Astrocyte of the hippocampus (primary cell): Measurements from ENCODE around the gene METTL8.
"Not testable (repeated sequence)": the region's sequence is repeated elsewhere in the genome, so short reads cannot be mapped to it uniquely, and the experiment has no call there.

ENCODE experiments used
- DNase-seq: peaks from one replicate; pipeline ENCODE4 v3.0.0; 2011; ENCODE audit warnings: low read depth, low spot score

METTL8 gene

DNA sequence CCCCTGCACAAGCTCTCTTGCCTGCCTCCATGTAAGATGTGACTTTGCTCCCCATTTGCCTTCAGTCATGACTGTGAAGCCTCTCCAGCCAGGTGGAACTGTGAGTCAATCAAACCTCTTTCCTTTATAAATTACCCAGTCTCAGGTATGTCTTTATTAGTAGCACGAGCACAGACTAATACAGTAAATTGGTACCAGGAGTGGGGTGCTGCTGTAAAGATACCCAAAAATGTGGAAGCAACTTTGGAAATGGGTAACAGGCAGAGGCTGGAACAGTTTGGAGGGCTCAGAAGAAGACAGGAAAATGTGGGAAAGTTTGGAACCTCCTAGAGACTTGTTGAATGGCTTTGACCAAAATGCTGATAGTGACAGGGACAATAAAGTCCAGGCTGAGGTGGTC lies 122.2 kb downstream of the METTL8 start:
- DNase-seq = not testable (repeated sequence)

DNA sequence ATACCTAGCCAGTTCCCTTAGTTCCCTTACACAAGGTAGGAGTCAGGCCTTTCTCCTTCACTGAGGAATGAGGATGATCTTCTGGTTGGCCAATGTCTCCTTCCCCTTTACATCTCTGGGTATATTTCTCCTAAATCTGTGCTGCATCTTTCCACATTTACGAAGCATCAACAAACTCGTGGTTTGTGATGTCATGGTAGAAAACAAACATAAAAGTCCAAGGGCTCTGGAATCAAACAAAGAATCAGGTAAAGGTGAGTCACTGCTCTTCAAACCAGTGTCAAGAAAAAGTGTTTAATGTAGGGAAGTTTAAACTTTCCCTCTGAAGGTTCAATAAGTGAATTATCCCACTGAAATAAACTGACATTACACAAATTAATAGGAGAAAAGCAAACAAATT lies 122.9 kb downstream of the METTL8 start:
- DNase-seq = no peak

DNA sequence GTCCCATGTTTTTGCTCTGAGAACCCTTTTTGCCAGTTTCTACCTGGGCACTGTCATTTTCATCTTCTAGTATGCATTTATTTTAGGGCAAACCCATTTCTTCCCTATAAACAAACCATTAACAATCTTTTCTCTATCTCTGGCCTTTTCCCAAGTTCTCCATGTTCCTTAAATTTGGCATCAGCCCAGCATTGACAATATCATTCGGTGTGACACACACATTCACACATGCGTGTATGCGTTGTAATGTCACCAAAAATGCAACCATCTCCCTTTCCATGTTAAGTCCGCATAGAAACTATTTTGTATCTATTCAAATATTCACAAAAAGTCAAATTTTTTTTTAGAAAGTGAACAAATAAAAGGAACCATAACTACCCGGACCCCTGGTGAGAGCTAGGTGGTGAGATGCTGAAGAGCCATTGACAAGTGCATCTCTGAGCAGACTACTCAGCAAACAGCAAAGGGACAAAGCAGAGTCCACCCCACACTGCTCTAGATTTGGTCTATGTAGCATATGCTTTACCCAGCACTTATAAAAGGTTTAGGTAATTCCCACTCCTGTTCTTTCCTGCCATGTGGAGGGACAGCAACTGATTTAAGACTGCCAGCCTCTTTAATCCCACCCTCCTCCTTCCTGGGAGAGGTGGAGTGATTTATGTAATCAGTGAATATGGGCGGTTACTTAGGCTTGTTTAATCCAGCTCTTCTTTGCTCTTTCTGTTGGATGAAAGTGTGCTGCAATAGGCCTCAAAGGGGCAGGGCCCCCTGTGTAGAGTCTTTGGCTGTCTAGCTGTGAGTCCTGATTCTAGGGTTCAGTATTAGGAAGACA lies 124.1 kb downstream of the METTL8 start:
- no peak for DNase-seq

DNA sequence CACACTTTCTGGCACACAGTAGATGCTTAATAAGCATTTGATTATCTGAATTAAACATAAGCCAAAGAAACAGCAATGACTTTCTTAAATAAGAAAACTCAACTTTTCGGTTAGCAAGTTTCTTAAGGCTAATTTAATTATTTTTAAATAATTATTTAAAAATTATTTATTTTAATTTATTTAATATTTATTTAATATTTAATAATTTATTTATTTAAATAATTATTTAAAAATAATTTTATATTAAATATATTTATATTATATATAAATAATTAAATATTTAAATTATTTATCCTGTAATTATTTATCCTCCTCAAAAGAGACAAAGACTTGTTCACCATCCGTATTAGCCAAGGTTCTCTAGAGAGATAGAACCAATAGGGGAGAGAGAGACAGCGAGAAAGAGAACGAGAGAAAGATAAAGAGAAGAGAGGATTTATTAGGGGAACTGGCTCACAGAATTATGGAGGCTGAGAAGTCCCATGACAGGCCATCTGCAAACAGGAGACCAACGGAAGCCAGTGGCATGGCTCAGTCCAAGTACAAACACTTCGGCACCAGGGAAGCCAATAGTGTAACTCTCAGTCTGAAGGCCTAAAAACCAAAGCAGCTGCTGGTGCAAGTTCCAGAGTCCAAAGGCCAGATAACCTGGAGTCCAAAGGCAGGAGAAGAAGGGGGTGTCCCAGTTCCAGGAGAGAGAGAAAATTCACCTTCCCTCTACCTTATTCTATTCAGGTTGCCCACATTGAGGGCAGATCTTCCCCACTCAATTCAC lies 125.3 kb downstream of the METTL8 start:
- no peak for DNase-seq

DNA sequence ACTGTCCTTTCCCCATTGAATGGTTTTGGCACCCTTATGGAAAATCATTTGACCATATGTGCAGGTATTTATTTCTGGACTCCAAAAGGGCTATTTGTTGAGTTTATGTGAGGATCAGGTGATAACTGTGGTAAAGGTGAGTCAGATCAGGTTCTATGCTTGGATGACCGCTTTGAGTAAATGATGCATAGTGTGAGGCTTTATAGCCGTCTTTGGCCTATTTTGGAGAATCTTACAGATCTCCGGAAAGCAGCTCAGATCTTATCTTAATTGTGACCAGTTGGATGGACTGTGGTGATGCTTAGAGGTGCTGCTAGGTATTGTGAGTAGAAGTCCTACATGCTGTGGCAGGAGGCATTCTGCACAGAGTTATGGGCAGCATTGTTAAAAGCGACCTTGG lies 126.2 kb downstream of the METTL8 start:
- DNase-seq = no peak

DNA sequence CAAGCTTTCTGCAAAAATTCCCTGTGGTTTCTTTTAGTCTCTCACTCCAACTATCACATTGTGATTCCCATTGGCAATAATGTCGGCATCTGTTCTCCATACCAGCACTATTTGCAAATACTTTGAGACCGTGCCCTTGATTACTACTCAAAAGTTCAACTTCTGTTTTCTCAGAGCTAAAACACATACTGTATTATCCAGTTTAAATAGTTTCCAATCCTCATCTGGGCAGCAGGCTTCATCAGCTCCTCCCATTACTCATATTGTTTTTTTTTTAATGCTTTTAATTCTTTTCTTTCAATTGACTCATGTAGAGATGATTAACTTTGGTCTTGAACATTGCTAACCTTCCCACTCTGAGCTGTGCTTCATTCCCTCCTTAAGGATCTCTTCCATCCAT lies 135.8 kb downstream of the METTL8 start:
- DNase-seq = peak; percentile 35

DNA sequence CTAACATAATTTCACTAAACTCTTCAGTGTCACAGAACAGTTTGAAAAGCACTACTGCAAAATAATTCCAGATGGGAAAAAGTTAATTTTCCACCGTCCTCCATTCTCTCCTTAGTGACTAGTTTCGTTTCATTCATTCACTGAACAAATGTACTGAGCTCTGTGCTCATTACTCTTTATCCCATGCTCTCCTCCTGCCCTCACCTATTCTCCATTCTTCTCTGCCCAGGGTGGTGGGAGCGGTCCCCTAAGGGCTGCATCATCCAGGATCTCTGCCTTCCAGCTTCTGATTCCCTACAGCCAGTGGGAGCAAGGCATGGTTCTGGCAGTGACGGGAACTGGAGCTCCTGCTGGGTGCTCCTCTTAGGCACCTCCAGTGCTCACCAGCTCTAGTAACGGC lies 139.2 kb downstream of the METTL8 start:
- DNase-seq = no peak

DNA sequence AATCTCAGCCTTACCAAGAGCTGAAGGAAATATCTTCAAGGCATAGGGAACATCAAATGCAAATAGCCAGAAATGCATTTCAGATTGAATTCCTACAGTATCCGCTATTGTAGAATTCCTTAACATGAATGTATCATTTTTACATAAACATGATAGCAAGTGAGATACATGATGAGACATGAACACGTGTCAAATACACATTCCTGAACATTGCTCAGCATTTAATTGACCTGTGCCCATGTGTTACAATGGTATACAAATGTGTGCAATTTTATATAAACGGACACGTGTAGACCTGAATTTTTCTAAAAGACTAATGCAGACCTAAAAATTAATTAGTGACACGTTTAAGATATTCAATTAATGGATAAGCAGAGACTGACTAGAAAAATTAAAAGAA lies 140.1 kb downstream of the METTL8 start:
- DNase-seq = no peak

DNA sequence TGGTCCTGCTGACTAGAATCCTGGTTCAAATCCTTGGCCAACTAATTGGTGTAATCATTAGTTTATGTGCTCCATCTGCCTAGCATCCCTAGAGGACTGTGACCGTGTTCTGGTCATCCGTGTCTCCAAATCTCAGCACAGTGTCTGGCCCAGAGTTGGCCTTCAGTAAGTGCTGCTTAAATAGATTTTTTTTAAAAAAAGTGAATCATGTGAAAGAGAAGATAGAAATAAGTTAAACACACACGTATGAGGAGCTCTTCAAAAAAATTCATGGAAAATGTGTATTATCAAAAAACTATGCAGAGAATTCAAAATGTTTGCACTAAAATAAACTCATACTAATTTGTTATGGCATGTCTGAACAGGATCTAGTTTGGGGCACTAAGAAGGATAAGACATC lies 143.8 kb downstream of the METTL8 start:
- DNase-seq = no peak

DNA sequence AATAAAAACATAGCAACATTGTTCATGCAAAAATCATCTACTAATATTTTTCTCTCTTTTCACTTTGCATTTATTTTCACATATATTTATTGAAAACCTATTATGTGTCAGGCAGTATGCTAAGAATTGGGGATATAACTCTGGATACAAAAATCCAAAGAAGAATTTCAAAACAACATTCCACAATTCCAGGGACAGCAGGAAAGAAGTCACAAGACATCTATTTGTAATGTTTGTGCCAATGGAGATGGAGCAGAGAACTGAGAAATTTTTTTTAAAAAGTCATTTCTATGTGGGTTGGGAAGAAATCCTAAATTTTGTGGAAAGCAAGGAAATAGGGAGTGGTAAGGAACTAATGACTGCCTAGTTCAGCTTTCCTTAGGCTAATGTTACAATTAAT lies 144.5 kb downstream of the METTL8 start:
- DNase-seq = no peak

DNA sequence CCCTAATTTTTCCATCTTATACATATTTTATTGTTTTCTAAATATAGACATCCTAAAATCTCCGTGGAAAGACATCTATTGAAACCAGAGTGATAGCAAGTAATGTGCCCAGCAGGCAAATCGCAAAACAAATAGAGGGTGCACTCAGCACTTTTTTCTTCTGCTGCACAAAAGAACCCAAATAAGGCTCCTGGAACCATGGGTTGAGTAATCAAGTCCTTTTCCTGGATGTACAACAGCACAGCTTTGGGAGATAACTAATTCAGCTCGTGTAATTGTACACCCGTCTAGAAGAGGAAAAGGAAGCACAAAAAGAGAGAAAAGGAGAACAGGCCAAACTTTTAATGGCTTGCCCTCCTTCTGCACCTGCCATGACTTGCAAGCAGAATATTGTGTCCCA lies 146.2 kb downstream of the METTL8 start:
- DNase-seq = no peak

DNA sequence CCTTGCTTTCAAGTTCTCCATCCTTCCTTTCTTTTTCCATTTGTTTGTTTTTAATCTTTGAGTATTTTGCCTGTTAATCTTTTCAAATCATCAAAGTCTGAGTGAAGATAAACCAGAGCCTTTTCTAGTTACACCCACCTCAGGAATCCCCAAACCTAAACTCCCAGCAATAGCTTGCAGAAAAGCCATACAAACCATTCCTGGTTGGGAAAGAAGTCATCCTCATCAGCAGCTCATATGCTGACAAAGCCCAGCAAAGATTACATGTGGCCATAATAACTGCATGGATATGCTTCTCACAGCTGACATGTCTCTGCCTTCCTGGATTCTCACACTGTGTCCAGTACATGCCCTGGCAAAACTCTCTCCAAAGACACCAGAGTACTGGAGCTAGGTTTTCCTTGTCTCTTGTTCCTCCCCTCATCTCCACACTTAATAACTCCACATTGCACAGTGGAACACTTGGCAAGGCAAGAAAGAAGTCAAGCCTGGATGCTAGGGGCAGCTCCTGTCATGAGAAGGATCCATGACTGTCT lies 146.7 kb downstream of the METTL8 start:
- DNase-seq = no peak

DNA sequence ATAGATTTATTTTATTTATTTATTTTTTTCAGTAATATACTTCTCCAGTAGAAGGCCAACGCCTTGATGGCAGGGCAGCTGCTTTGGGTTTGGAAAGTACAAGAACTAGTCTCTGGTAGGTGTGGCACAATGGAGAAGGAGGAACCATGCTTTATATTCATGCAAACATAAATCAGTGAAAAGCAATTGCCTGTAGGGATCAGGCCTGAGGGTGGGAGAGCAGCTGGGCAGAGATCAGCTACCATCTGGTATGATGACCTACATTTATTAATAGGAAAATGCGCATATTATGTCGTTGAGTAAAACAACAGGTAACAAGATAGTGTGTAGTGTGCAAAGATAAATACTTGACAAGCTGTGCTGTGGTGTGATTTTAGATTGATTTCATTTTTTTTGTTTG lies 152.7 kb downstream of the METTL8 start:
- DNase-seq = no peak

DNA sequence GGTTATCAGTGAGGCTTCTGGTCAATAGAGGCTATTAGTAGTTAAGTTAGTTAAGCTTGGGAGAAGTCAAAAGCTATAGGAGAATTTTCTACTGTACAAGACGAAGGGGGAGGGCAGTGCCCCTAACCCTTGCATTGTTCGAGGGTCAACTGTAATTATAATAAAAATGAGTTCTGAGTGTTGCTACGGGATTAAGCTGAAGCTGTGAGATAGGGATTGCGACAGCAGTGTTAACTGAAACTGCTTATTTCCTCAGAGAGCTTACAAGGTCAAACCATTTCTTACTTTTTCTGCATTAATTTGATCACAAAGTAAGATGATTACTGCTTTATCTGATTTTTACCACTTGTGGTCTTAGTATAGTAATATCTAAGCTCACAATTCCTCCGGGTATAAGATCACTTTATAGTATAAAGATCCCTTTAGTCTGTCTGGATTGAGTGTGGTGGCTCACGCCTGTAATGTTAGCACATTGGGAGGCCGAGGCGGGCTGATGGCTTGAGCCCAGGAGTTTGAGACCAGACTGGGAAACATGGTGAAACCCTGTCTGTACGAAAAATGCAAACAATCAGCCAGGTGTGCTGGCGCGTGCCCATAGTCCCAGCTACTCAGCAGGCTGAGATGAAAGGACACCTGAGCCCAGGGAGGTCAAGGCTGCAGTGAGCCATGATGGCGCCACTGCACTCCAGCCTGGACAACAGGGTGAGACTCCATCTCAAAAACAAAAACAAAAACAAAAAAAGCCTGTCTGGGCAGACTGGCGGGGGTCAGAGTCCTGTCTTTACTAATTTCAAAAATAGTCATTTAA lies 153.6 kb downstream of the METTL8 start:
- DNase-seq = no peak

DNA sequence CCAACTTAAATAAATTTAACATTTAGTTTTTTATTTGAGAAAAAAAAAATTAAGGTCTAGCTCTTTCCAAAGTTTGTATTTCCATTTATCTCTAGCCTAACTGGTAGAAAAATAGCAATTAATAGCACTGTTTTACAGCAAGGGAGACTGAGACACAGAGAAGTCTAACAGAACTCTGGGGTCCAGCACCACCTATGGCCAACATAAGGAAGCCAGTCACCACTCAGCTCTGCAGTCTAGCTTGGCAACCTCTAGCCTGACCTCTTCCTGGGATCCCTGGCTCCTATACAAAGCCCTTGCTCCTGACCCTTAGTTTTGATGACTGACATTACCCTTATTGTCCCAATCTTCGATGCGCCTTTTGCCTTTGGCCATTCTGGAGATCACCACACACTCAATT lies 159.0 kb downstream of the METTL8 start:
- no peak for DNase-seq

DNA sequence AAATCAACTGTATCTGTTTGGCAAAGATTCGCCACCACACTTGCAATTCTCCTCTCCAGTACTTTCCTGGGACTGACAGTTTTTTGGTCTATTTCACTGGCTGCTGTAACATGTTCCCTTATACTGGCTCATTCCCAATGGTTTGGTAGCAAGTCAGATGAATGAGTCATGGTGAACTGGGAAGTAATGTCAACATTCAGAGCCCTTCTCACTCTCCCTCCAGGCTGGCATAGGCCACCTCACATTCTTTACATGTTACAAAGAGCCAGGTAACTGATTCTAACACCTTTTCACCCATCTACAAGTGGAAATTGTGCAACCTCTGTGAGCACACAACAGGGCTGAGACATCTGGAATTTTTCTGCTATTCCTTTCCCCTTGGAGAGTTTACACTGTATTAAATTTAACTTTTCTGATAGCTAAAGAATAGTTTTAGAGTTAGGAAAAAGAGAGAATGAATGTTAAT lies 161.8 kb downstream of the METTL8 start:
- peak; percentile 96 for DNase-seq

DNA sequence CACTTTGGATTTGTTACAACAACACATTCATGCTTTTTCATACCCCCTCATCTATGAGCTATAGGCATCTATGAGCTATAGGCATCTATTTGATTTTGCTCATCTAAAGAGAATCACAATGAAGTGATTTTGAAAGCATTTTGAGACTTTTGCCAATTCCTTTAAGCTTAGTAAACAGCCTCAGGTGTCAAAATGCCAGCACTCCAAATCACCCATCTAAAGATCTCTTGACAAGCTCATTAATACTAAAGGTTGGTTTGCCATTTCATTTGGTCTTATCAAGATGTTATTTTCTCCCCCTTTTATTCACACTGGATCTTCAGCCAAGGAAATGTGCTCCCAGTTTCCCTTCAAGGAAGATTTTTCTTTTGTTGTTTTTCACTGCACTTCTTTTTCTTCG lies 162.4 kb downstream of the METTL8 start:
- no peak for DNase-seq

DNA sequence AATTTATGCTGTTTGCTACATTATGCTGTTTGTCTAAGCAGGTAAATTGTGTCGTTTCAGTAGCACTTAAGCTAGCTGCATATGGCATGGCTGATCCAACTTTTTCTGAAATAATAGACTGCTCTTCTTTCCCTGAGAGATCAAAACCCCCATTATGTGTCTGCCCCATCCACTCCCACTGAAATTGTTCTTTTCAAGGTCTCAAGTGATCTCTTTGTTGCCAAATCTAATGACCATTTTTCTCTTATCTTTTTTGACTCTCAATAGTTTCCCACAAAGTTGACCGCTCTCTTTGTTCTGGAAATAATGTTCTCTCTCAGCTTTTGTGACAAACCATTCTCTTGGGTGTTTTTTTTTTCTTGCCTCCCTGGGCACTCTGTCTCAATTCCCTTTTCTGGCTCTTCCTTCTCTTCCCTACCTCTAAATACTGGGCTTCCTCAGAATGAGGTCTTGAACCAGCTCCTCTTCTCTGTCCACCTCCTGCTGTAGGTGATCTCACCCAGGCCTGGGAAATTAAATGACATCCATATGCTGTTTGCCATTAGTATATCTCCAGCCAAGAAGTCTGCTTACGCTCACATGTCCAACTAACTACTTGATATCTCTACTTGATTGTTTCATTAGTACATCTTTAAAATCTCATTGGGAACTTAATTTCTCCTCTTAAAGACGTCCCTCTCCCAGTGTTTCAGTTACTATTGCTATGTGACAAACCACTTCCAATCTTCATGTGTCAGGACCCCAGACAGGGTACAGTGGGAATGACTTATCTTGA lies 165.7 kb downstream of the METTL8 start:
- DNase-seq = no peak
